ENCODE results near the gene SLC43A2. TPM values are rescaled to one million over a fixed set of nuclear protein-coding genes. Genes with fewer than 3 reads are reported as not detected.

The SLC43A2 gene
- polyA plus RNA-seq, 1 donor (not counting 4 experiments of a cell fraction or from before 2014, with no cell fraction given): 12.7 TPM

- dilution Hi-C loops (cut with MboI; ENCODE audit: extremely low pct_ligation_motif_present, low sequenced_read_pairs): no loop called here
- FAIRE-seq (no peak), DNase-seq (ENCODE audit: low read depth, low spot score) (no peak)
- no peaks in the 10 kb centered on the region for H3K9me3 ChIP-seq (ENCODE audit: control insufficient read depth, low read depth, low read length)
- H3K9me1 ChIP-seq (ENCODE audit: control insufficient read depth, extremely low read depth, insufficient read depth, low read length): no peaks in the 10 kb centered on the region
- no peak for TF ChIP-seq EZH2 (IDR thresholded peaks at IDR 0.05; ENCODE audit: low read length)
- no peak for TF ChIP-seq CTCF (optimal IDR thresholded peaks at IDR 0.05 in 1 of 3, IDR thresholded peaks at IDR 0.05 in 1 of 3, conservative IDR thresholded peaks at IDR 0.05 in 1 of 3; ENCODE audit: extremely low read depth in 1 of 3, insufficient read depth in 2 of 3, low read length in 3 of 3)
- no peak overlapping the region for H3K4me3 ChIP-seq (ENCODE audit: control insufficient read depth in 2 of 3, extremely low read depth in 1 of 3, insufficient read depth in 2 of 3, low read depth in 1 of 3, low read length in 3 of 3)
- peaks cover 4% of the 10 kb centered on the region for H3K4me1 ChIP-seq (ENCODE audit: control insufficient read depth, extremely low read depth, insufficient read depth, low read length)
- no peaks in the 10 kb centered on the region for H3K79me2 ChIP-seq (ENCODE audit: control insufficient read depth, insufficient read depth, low read length)
- H2AFZ ChIP-seq (ENCODE audit: control insufficient read depth, low read length): no peak overlapping the region
- H3K36me3 ChIP-seq (ENCODE audit: control insufficient read depth in 2 of 2, extremely low read depth in 1 of 2, insufficient read depth in 2 of 2, low read length in 2 of 2): no peaks in the 10 kb centered on the region
- no peaks in the 10 kb centered on the region for H4K20me1 ChIP-seq (ENCODE audit: control insufficient read depth, extremely low read depth, insufficient read depth, low read length)
- H3K27ac ChIP-seq (ENCODE audit: control insufficient read depth, insufficient read depth, low read length): no peak overlapping the region
- H3K27me3 ChIP-seq (ENCODE audit: control insufficient read depth, extremely low read depth, insufficient read depth, low read length): peaks cover 6% of the 10 kb centered on the region
- H3K4me2 ChIP-seq (ENCODE audit: control insufficient read depth, extremely low read depth, insufficient read depth, low read depth, low read length): no peak overlapping the region
- no peak overlapping the region for H3K9ac ChIP-seq (ENCODE audit: control insufficient read depth, extremely low read depth, insufficient read depth, low read length)
Measured at GRCh38 chr17:1638624-1639300, 10.1 kb upstream of the SLC43A2 start.

DNA sequence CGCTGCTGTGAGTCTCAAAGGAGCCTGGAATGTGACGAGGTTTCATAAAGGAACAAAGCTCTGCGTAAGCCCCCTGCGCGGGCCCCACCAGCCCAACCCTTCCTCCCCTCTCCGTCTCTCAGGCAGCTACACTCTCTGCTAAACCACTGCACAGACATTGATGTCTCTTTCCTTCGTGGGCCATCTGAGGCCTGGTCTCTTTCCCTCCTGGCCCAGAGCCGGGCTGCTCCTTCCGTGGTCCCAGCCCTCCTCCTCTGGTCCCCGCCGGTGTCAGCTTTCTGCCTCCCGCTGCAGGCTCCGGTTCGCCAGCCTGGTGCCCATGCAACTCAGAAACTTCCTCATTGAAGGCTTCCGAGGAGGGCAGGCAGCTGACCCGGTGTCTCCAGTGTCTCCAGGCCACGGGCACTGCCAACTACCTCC, 9.5 kb upstream of the SLC43A2 start:
- Histone ChIP-seq H3K4me2 (ENCODE audit: control insufficient read depth, extremely low read depth, insufficient read depth, low read depth, low read length) (no peak overlapping the region), H3K9ac (ENCODE audit: control insufficient read depth, extremely low read depth, insufficient read depth, low read length) (no peak overlapping the region), H3K4me3 (ENCODE audit: control insufficient read depth in 2 of 3, extremely low read depth in 1 of 3, insufficient read depth in 2 of 3, low read depth in 1 of 3, low read length in 3 of 3) (no peak overlapping the region), H3K9me1 (ENCODE audit: control insufficient read depth, extremely low read depth, insufficient read depth, low read length) (no peaks in the 10 kb centered on the region), H2AFZ (ENCODE audit: control insufficient read depth, low read length) (no peak overlapping the region), H3K79me2 (ENCODE audit: control insufficient read depth, insufficient read depth, low read length) (no peaks in the 10 kb centered on the region), H3K9me3 (ENCODE audit: control insufficient read depth, low read depth, low read length) (no peaks in the 10 kb centered on the region), H4K20me1 (ENCODE audit: control insufficient read depth, extremely low read depth, insufficient read depth, low read length) (no peaks in the 10 kb centered on the region), H3K4me1 (ENCODE audit: control insufficient read depth, extremely low read depth, insufficient read depth, low read length) (no peaks in the 10 kb centered on the region), H3K27ac (ENCODE audit: control insufficient read depth, insufficient read depth, low read length) (no peak overlapping the region), H3K27me3 (ENCODE audit: control insufficient read depth, extremely low read depth, insufficient read depth, low read length) (peaks cover 6% of the 10 kb centered on the region), H3K36me3 (ENCODE audit: control insufficient read depth in 2 of 2, extremely low read depth in 1 of 2, insufficient read depth in 2 of 2, low read length in 2 of 2) (no peaks in the 10 kb centered on the region)
- FAIRE-seq: no peak
- dilution Hi-C loops (cut with MboI; ENCODE audit: extremely low pct_ligation_motif_present, low sequenced_read_pairs): no loop called here
- no peak for DNase-seq (ENCODE audit: low read depth, low spot score)
- TF ChIP-seq EZH2 (IDR thresholded peaks at IDR 0.05; ENCODE audit: low read length) (no peak), CTCF (optimal IDR thresholded peaks at IDR 0.05 in 1 of 3, IDR thresholded peaks at IDR 0.05 in 1 of 3, conservative IDR thresholded peaks at IDR 0.05 in 1 of 3; ENCODE audit: extremely low read depth in 1 of 3, insufficient read depth in 2 of 3, low read length in 3 of 3) (no peak)
